ENCODE data around the gene MECP2. TPM values are rescaled to one million over a fixed set of nuclear protein-coding genes. Genes with fewer than 3 reads are reported as not detected.

Gene MECP2
- total and polyA plus RNA-seq, 10 of the 15 experiments (the other 5 are each of a cell fraction or from before 2014, with no cell fraction given) = 1.3 to 32.7 (median 13.7) TPM

- H3K4me3 ChIP-seq = peak overlapping the region; percentile 85
- WGBS (ENCODE audit: insufficient coverage, insufficient replicate concordance, low lambda C conversion rate, missing lambda C conversion rate) = 32% methylated on average over 26 of the region's 26 CpGs
- ATAC-seq (peak; percentile 17), FAIRE-seq (no peak), DNase-seq (ENCODE audit: low read depth, low spot score) (no peak)
- intact Hi-C loops (cut with micrococcal nuclease; ENCODE audit: unreplicated experiment) (no loop called here), in situ Hi-C loops (cut with MboI) (no loop called here)
- ChIA-PET CTCF (interaction anchor here (0.7 to 1.9 kb wide), 4 partner anchors 8 to 355 kb away, joined by 3 to 4 read pairs (median 4); no protein-coding TSS in a partner anchor), POLR2A (interaction anchor here (0.6 to 2.0 kb wide), 12 partner anchors 8 to 74 kb away, joined by 3 to 11 read pairs (median 3); partner anchors contain the start of gene HCFC1), RAD21 (ENCODE audit: unreplicated experiment) (interaction anchor here (1.1 to 1.8 kb wide), 6 partner anchors 10 to 95 kb away, joined by 3 to 10 read pairs (median 4); partner anchors contain the start of gene MECP2), SMC1A (ENCODE audit: uncharacterized antibody, unreplicated experiment) (interaction anchor here (0.9 to 1.9 kb wide), 5 partner anchors 9 to 37 kb away, joined by 3 to 7 read pairs (median 3); no protein-coding TSS in a partner anchor)
- peak overlapping the region; percentile 82 for H3K27ac ChIP-seq (ENCODE audit: control insufficient read depth, insufficient read depth)
- H3K9me3 ChIP-seq (replicated peaks; ENCODE audit: control insufficient read depth, insufficient read depth, low read length) = no peaks in the 10 kb centered on the region
- H3K9ac ChIP-seq (ENCODE audit: control insufficient read depth, insufficient read depth, low read length) = peak overlapping the region; percentile 86
- peaks cover 41% of the 10 kb centered on the region for H3K79me2 ChIP-seq (ENCODE audit: control insufficient read depth, insufficient read depth, low read length)
- H2AFZ ChIP-seq (ENCODE audit: control insufficient read depth, low read depth, low read length) = no peak overlapping the region
- peaks cover 14% of the 10 kb centered on the region for H3K4me1 ChIP-seq (ENCODE audit: control insufficient read depth, insufficient read depth, low read length)
- H3K27me3 ChIP-seq (replicated peaks in 1 of 2; ENCODE audit: control insufficient read depth in 2 of 2, insufficient read depth in 2 of 2, low read length in 1 of 2) = no peaks in the 10 kb centered on the region
- peaks cover 0 to 5% of the 10 kb centered on the region in 2 experiments; a peak in 3 of 4 replicates for H3K36me3 ChIP-seq (ENCODE audit: control insufficient read depth in 2 of 2, insufficient read depth in 2 of 2, low read length in 1 of 2)
- peak overlapping the region; percentile 66 for H3K4me2 ChIP-seq (ENCODE audit: control insufficient read depth, insufficient read depth)
- H4K20me1 ChIP-seq (ENCODE audit: control insufficient read depth, insufficient read depth) = no peaks in the 10 kb centered on the region
- BruUV-seq (replicated peaks) = no TSS peak
- TF ChIP-seq NFIC (IDR thresholded peaks at IDR 0.05; ENCODE audit: low read depth, low read length) (no peak), LARP7 (IDR thresholded peaks at IDR 0.05) (no peak), YBX1 (IDR thresholded peaks at IDR 0.05) (no peak), USF1 (IDR thresholded peaks at IDR 0.05; ENCODE audit: borderline replicate concordance, extremely low read length, insufficient read depth, low read depth, low read length) (no peak), MEF2B (IDR thresholded peaks at IDR 0.05; ENCODE audit: partially characterized antibody, poor library complexity, severe bottlenecking) (peak; percentile 65), TCF12 (IDR thresholded peaks at IDR 0.05; ENCODE audit: low read depth, low read length) (0 out of 2 replicates have a peak, but pooled peaks have one; percentile 10), ZZZ3 (IDR thresholded peaks at IDR 0.05; ENCODE audit: control insufficient read depth, insufficient read length, low read depth) (no peak), NKRF (conservative IDR thresholded peaks at IDR 0.05) (0 out of 2 replicates have a peak, but pooled peaks have one; percentile 21), SREBF1 (IDR thresholded peaks at IDR 0.05; ENCODE audit: low read length) (no peak), POLR2A (IDR thresholded peaks at IDR 0.05; ENCODE audit: low read depth, low read length) (no peak), RUNX3 (IDR thresholded peaks at IDR 0.05; ENCODE audit: low read length) (peak; percentile 41; the same call in 1 of the 2 replicates)
- TF ChIP-seq, protein P1, sequence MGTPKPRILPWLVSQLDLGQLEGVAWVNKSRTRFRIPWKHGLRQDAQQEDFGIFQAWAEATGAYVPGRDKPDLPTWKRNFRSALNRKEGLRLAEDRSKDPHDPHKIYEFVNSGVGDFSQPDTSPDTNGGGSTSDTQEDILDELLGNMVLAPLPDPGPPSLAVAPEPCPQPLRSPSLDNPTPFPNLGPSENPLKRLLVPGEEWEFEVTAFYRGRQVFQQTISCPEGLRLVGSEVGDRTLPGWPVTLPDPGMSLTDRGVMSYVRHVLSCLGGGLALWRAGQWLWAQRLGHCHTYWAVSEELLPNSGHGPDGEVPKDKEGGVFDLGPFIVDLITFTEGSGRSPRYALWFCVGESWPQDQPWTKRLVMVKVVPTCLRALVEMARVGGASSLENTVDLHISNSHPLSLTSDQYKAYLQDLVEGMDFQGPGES (IDR thresholded peaks at IDR 0.05) = no peak
- TF ChIP-seq, protein P2, sequence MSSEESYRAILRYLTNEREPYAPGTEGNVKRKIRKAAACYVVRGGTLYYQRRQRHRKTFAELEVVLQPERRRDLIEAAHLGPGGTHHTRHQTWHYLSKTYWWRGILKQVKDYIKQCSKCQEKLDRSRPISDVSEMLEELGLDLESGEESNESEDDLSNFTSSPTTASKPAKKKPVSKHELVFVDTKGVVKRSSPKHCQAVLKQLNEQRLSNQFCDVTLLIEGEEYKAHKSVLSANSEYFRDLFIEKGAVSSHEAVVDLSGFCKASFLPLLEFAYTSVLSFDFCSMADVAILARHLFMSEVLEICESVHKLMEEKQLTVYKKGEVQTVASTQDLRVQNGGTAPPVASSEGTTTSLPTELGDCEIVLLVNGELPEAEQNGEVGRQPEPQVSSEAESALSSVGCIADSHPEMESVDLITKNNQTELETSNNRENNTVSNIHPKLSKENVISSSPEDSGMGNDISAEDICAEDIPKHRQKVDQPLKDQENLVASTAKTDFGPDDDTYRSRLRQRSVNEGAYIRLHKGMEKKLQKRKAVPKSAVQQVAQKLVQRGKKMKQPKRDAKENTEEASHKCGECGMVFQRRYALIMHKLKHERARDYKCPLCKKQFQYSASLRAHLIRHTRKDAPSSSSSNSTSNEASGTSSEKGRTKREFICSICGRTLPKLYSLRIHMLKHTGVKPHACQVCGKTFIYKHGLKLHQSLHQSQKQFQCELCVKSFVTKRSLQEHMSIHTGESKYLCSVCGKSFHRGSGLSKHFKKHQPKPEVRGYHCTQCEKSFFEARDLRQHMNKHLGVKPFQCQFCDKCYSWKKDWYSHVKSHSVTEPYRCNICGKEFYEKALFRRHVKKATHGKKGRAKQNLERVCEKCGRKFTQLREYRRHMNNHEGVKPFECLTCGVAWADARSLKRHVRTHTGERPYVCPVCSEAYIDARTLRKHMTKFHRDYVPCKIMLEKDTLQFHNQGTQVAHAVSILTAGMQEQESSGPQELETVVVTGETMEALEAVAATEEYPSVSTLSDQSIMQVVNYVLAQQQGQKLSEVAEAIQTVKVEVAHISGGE (CRISPR knock-in tag; IDR thresholded peaks at IDR 0.05) = no peak
- TF ChIP-seq, protein P3, sequence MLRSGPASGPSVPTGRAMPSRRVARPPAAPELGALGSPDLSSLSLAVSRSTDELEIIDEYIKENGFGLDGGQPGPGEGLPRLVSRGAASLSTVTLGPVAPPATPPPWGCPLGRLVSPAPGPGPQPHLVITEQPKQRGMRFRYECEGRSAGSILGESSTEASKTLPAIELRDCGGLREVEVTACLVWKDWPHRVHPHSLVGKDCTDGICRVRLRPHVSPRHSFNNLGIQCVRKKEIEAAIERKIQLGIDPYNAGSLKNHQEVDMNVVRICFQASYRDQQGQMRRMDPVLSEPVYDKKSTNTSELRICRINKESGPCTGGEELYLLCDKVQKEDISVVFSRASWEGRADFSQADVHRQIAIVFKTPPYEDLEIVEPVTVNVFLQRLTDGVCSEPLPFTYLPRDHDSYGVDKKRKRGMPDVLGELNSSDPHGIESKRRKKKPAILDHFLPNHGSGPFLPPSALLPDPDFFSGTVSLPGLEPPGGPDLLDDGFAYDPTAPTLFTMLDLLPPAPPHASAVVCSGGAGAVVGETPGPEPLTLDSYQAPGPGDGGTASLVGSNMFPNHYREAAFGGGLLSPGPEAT (IDR thresholded peaks at IDR 0.05; ENCODE audit: low read depth) = no peak
These were observed 79.6 kb downstream of the MECP2 start for GRCh38 chrX:154017766-154018517.

Measured in GM12878 (cell line).